ENCODE results near the gene MYO5A.
"Not testable (repeated sequence)": the region's sequence is repeated elsewhere in the genome, so short reads cannot be mapped to it uniquely, and the experiment has no call there.

MYO5A gene

GRCh38 chr15:52288051-52288942, 240.4 kb downstream of the MYO5A start:
- no peak for DNase-seq (ENCODE audit: low read depth)
- no peak for TF ChIP-seq CTCF (IDR thresholded peaks at IDR 0.05; ENCODE audit: insufficient read depth, low read depth, low read length, missing control alignments)
- H3K4me3 ChIP-seq (ENCODE audit: low read depth, low read length): no peak overlapping the region

GRCh38 chr15:52287114-52287513, 241.6 kb downstream of the MYO5A start:
- no peak overlapping the region for H3K4me3 ChIP-seq (ENCODE audit: low read depth, low read length)
- no peak for TF ChIP-seq CTCF (IDR thresholded peaks at IDR 0.05; ENCODE audit: insufficient read depth, low read depth, low read length, missing control alignments)
- no peak for DNase-seq (ENCODE audit: low read depth)

GRCh38 chr15:52285941-52286340, 242.7 kb downstream of the MYO5A start:
- not testable (repeated sequence) for DNase-seq (ENCODE audit: low read depth); H3K4me3 ChIP-seq (ENCODE audit: low read depth, low read length)

GRCh38 chr15:52284164-52284563, 244.5 kb downstream of the MYO5A start:
- no peak for TF ChIP-seq CTCF (IDR thresholded peaks at IDR 0.05; ENCODE audit: insufficient read depth, low read depth, low read length, missing control alignments)
- no peak overlapping the region for H3K4me3 ChIP-seq (ENCODE audit: low read depth, low read length)
- DNase-seq (ENCODE audit: low read depth): no peak

GRCh38 chr15:52283281-52283680, 245.4 kb downstream of the MYO5A start:
- H3K4me3 ChIP-seq (ENCODE audit: low read depth, low read length): no peak overlapping the region
- no peak for TF ChIP-seq CTCF (IDR thresholded peaks at IDR 0.05; ENCODE audit: insufficient read depth, low read depth, low read length, missing control alignments)
- DNase-seq (ENCODE audit: low read depth): no peak

GRCh38 chr15:52282418-52282817, 246.3 kb downstream of the MYO5A start:
- DNase-seq (ENCODE audit: low read depth): no peak
- TF ChIP-seq CTCF (IDR thresholded peaks at IDR 0.05; ENCODE audit: insufficient read depth, low read depth, low read length, missing control alignments): no peak
- H3K4me3 ChIP-seq (ENCODE audit: low read depth, low read length): no peak overlapping the region

- TF ChIP-seq CTCF (IDR thresholded peaks at IDR 0.05; ENCODE audit: insufficient read depth, low read depth, low read length, missing control alignments): no peak
- DNase-seq (ENCODE audit: low read depth): no peak
- no peak overlapping the region for H3K4me3 ChIP-seq (ENCODE audit: low read depth, low read length)
Measured at GRCh38 chr15:52281085-52282035, 247.3 kb downstream of the MYO5A start.

Measured in GM12865 (cell line).